Adipocyte (in vitro differentiated cells): ENCODE data around the gene AP1B1.
A peak's percentile ranks its signal among the peaks of the same experiment; 100 is the strongest.
"Not testable (repeated sequence)": the region's sequence is repeated elsewhere in the genome, so short reads cannot be mapped to it uniquely, and the experiment has no call there.

Source experiments
- DNase-seq: peaks from one replicate; pipeline ENCODE4 v3.0.0-alpha.2; 2015; ENCODE audit warnings: low read depth
- H3K27me3 ChIP-seq: replicated peaks from 2 replicates; pipeline ENCODE4 v1.7.0; 2013; ENCODE audit warnings: mild to moderate bottlenecking, low read length, moderate library complexity; ENCODE audit not compliant: control insufficient read depth, insufficient read depth
- H3K36me3 ChIP-seq: 2 replicates; pipeline ENCODE4 v1.7.0; 2013; ENCODE audit warnings: low read length, mild to moderate bottlenecking, moderate library complexity; ENCODE audit not compliant: control insufficient read depth, insufficient read depth, severe bottlenecking
- H3K4me1 ChIP-seq: 2 replicates; pipeline ENCODE4 v1.7.0; 2013; ENCODE audit warnings: mild to moderate bottlenecking, low read length, moderate library complexity; ENCODE audit not compliant: control insufficient read depth, insufficient read depth
- H3K4me3 ChIP-seq: 2 replicates; pipeline ENCODE4 v1.7.0; 2013; ENCODE audit warnings: mild to moderate bottlenecking, low read length, moderate library complexity
- H3K9ac ChIP-seq: 2 replicates; pipeline ENCODE4 v1.7.0; 2013; ENCODE audit warnings: mild to moderate bottlenecking, low read length, moderate library complexity
- H3K9me3 ChIP-seq: 2 replicates; pipeline ENCODE4 v1.7.0; 2013; ENCODE audit warnings: mild to moderate bottlenecking, low read length, moderate library complexity; ENCODE audit not compliant: control insufficient read depth

The AP1B1 gene

DNA sequence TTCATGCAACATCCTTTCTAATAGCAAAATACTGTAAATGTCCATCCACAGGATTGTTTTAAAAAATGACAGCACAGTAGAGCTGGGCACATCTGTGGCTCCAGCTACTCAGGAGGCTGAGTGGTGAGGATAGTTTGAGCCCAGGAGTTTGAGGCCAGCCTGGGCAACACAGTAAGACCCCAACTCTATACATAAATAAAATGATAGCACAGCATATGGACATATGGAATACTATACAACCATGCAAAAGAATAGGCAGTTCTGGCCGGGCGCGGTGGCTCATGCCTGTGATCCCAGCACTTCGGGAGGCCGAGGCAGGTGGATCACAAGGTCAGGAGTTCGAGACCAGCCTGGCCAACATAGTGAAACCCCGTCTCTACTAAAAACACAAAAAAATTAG lies 13.6 kb downstream of the AP1B1 start:
- not testable (repeated sequence) for H3K9me3 ChIP-seq, H3K9ac ChIP-seq, H3K27me3 ChIP-seq, DNase-seq, H3K4me3 ChIP-seq, H3K36me3 ChIP-seq
- H3K4me1 ChIP-seq = peaks cover 16% of the 10 kb centered on the region

- DNase-seq = no peak
- no peak overlapping the region for H3K4me3 ChIP-seq
- H3K9me3 ChIP-seq = no peaks in the 10 kb centered on the region
- no peak overlapping the region for H3K9ac ChIP-seq
- H3K4me1 ChIP-seq = peaks cover 20% of the 10 kb centered on the region
- no peaks in the 10 kb centered on the region for H3K27me3 ChIP-seq
- no peaks in the 10 kb centered on the region for H3K36me3 ChIP-seq
Observed at GRCh38 chr22:29374401-29374800, 14.0 kb downstream of the AP1B1 start.

GRCh38 chr22:29370537-29370936 lies 17.8 kb downstream of the AP1B1 start:
- DNase-seq = no peak
- Histone ChIP-seq H3K9me3 (no peaks in the 10 kb centered on the region), H3K36me3 (no peaks in the 10 kb centered on the region), H3K9ac (no peak overlapping the region), H3K27me3 (no peaks in the 10 kb centered on the region), H3K4me1 (peaks cover 19% of the 10 kb centered on the region), H3K4me3 (no peak overlapping the region)

GRCh38 chr22:29369460-29369859 lies 18.9 kb downstream of the AP1B1 start:
- Histone ChIP-seq H3K4me1 (peaks cover 15% of the 10 kb centered on the region), H3K27me3 (no peaks in the 10 kb centered on the region), H3K36me3 (no peaks in the 10 kb centered on the region), H3K9ac (peak overlapping the region; percentile 71), H3K4me3 (peak overlapping the region; percentile 47), H3K9me3 (no peaks in the 10 kb centered on the region)
- no peak for DNase-seq

- Histone ChIP-seq H3K4me1 (no peaks in the 10 kb centered on the region), H3K36me3 (peaks cover 41% of the 10 kb centered on the region), H3K4me3 (no peak overlapping the region), H3K9ac (no peak overlapping the region), H3K9me3 (no peaks in the 10 kb centered on the region), H3K27me3 (no peaks in the 10 kb centered on the region)
- DNase-seq = peak; percentile 70
Observed at GRCh38 chr22:29359469-29359868, 28.9 kb downstream of the AP1B1 start.

- not testable (repeated sequence) for H3K9ac ChIP-seq, H3K9me3 ChIP-seq, H3K4me1 ChIP-seq, H3K27me3 ChIP-seq, DNase-seq, H3K4me3 ChIP-seq
- H3K36me3 ChIP-seq = peaks cover 61% of the 10 kb centered on the region
Observed at GRCh38 chr22:29357193-29357890, 31.0 kb downstream of the AP1B1 start.

GRCh38 chr22:29353860-29354259 lies 34.5 kb downstream of the AP1B1 start:
- DNase-seq = no peak
- Histone ChIP-seq H3K9ac (no peak overlapping the region), H3K4me1 (no peaks in the 10 kb centered on the region), H3K27me3 (no peaks in the 10 kb centered on the region), H3K4me3 (no peak overlapping the region), H3K36me3 (peaks cover 92% of the 10 kb centered on the region), H3K9me3 (no peaks in the 10 kb centered on the region)

GRCh38 chr22:29353286-29353685 lies 35.1 kb downstream of the AP1B1 start:
- DNase-seq = no peak
- H3K9me3 ChIP-seq = no peaks in the 10 kb centered on the region
- no peak overlapping the region for H3K4me3 ChIP-seq
- H3K4me1 ChIP-seq = no peaks in the 10 kb centered on the region
- peaks cover 92% of the 10 kb centered on the region for H3K36me3 ChIP-seq
- H3K27me3 ChIP-seq = no peaks in the 10 kb centered on the region
- H3K9ac ChIP-seq = no peak overlapping the region

- no peak overlapping the region for H3K4me3 ChIP-seq
- H3K9me3 ChIP-seq = no peaks in the 10 kb centered on the region
- no peak overlapping the region for H3K9ac ChIP-seq
- no peak for DNase-seq
- no peaks in the 10 kb centered on the region for H3K27me3 ChIP-seq
- H3K4me1 ChIP-seq = peaks cover 1% of the 10 kb centered on the region
- H3K36me3 ChIP-seq = peaks cover 92% of the 10 kb centered on the region
Observed at GRCh38 chr22:29352778-29353177, 35.6 kb downstream of the AP1B1 start.

DNA sequence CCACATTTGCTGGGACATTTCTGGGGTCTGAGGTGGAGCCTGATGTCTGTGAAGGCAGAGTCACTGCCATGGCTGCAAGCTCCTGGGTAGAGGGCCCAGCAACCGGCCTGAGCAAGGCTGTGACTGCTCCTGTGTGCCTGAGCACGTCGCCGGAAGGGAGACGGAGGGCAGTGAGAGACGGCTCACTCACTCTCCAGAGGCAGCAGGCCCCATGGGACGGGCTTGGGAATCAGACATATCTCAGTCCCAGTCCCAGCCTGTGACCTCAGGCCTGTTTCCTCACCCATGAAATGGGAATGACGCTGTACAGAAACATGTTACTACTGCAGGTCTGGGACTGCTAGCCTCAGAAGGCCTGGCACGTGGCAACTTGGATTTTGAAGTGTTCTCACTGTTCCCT lies 36.5 kb downstream of the AP1B1 start:
- Histone ChIP-seq H3K9me3 (no peaks in the 10 kb centered on the region), H3K4me3 (no peak overlapping the region), H3K27me3 (no peaks in the 10 kb centered on the region), H3K9ac (no peak overlapping the region), H3K4me1 (peaks cover 10% of the 10 kb centered on the region), H3K36me3 (peaks cover 92% of the 10 kb centered on the region)
- no peak for DNase-seq

DNA sequence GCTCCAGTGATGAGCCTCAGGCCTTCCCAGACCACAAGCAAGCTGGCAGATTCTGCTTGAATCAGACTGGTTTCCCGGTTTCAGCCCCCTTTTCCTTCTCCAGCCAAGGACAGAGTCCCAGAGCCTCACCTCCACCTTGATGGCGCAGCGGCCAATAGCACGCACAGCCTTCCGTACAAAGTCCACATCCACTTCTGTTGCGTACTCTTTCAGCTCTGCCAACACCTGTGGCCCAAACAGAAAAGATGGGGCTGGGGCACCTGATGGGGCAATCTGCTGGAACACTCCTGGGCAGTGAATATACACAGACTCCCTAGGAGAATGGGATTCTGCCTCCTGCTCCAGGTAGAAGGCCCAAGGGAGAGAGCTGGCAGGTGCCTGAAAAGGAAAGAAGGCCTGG lies 37.3 kb downstream of the AP1B1 start:
- H3K27me3 ChIP-seq = no peaks in the 10 kb centered on the region
- no peak overlapping the region for H3K4me3 ChIP-seq
- H3K9me3 ChIP-seq = no peaks in the 10 kb centered on the region
- peaks cover 84% of the 10 kb centered on the region for H3K36me3 ChIP-seq
- H3K4me1 ChIP-seq = peaks cover 19% of the 10 kb centered on the region
- no peak for DNase-seq
- H3K9ac ChIP-seq = no peak overlapping the region

GRCh38 chr22:29348956-29349355 lies 39.4 kb downstream of the AP1B1 start:
- no peak for DNase-seq
- Histone ChIP-seq H3K4me3 (no peak overlapping the region), H3K9ac (no peak overlapping the region), H3K9me3 (no peaks in the 10 kb centered on the region), H3K36me3 (peaks cover 64% of the 10 kb centered on the region), H3K4me1 (peaks cover 23% of the 10 kb centered on the region), H3K27me3 (no peaks in the 10 kb centered on the region)
